GM21576 (cell line): ENCODE measurements around the gene LRRC26.

Experiments used
- ATAC-seq: cut with Tn5 transposase; IDR thresholded peaks from one replicate; pipeline ENCODE4 v1.9.1; 2021; ENCODE audit warnings: mild to moderate bottlenecking, moderate library complexity; ENCODE audit not compliant: unreplicated experiment

Gene LRRC26

DNA sequence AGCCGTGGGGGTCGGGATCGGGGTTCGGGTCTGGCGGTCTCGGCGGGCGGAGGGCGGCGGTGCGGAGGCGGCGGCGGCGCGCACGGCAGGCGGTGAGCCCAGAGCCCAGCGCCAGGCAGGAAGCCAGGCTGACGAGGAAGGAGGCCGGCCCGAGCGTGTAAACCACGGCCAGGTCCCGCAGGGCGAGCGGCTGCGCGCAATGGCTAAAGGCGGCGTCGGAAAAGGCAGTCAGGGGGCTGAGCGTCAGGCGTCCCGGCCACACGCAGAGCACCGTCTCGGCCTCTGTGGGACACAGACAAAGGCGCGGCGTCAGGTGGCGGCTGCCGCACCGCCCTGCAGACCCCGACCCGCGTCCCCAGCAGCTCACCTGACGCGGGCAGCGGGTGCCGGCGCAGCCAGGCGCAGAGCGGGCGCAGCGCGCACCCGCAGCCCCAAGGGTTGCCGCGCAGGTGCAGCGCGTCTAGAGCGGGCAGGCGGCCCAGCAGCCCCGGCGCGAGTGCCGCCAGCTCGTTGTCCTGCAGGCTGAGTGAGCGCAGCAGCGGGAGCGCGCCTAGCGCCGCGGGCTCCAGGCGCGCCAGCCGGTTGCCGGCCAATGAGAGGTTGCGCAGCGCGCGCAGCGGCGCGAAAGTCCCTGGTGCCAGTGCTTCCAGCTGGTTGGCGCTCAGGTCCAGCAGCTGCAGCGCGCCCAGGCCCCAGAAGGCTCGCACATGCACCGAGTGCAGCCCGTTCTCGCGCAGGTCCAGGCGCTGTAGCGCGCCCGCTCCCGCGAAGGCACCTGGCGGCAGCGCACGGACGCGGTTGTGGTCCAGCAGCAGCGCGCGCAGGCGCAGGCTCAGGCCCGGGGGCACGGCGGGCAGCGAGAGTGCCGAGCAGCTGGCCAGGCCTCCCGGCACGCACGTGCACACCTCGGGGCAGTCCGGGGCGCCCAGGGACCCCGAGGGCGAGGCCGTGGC is 671 bp downstream of the LRRC26 start:
- ATAC-seq: no peak

DNA sequence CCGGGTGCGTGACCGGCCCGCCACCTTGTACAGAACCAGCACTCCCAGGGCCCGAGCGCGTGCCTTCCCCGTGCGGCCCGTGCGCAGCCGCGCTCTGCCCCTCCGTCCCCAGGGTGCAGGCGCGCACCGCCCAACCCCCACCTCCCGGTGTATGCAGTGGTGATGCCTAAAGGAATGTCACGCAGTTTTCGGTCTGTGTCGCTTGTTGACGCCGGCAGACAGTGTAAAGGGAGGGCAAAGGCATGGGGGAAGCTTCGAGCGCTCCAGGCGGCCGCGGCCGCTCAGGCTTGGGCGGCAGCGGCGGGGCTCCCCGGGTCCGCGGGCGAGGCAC is 1.3 kb downstream of the LRRC26 start:
- ATAC-seq: no peak

DNA sequence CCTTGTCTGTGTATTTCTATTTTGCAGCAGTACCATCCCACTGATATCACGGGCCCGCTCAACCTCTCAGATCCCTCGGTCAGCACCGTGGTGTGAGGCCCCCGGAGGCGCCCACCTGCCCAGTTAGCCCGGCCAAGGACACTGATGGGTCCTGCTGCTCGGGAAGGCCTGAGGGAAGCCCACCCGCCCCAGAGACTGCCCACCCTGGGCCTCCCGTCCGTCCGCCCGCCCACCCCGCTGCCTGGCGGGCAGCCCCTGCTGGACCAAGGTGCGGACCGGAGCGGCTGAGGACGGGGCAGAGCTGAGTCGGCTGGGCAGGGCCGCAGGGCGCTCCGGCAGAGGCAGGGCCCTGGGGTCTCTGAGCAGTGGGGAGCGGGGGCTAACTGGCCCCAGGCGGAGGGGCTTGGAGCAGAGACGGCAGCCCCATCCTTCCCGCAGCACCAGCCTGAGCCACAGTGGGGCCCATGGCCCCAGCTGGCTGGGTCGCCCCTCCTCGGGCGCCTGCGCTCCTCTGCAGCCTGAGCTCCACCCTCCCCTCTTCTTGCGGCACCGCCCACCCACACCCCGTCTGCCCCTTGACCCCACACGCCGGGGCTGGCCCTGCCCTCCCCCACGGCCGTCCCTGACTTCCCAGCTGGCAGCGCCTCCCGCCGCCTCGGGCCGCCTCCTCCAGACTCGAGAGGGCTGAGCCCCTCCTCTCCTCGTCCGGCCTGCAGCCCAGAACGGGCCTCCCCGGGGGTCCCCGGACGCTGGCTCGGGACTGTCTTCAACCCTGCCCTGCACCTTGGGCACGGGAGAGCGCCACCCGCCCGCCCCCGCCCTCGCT is 1.9 kb downstream of the LRRC26 start:
- ATAC-seq: no peak

DNA sequence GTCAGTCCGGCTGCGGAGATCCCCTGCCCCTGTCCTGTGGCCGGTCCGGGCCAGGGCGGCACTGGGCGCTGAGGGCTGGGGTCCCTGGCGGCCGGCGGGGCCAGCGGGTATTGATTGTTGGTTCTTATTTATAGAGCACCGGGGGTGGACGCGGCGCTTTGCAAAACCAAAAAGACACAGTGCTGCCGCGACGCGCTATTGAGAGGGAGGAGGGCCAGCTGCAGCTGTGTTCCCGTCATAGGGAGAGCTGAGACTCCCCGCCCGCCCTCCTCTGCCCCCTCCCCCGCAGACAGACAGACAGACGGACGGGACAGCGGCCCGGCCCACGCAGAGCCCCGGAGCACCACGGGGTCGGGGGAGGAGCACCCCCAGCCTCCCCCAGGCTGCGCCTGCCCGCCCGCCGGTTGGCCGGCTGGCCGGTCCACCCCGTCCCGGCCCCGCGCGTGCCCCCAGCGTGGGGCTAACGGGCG is 2.5 kb downstream of the LRRC26 start:
- ATAC-seq: no peak

DNA sequence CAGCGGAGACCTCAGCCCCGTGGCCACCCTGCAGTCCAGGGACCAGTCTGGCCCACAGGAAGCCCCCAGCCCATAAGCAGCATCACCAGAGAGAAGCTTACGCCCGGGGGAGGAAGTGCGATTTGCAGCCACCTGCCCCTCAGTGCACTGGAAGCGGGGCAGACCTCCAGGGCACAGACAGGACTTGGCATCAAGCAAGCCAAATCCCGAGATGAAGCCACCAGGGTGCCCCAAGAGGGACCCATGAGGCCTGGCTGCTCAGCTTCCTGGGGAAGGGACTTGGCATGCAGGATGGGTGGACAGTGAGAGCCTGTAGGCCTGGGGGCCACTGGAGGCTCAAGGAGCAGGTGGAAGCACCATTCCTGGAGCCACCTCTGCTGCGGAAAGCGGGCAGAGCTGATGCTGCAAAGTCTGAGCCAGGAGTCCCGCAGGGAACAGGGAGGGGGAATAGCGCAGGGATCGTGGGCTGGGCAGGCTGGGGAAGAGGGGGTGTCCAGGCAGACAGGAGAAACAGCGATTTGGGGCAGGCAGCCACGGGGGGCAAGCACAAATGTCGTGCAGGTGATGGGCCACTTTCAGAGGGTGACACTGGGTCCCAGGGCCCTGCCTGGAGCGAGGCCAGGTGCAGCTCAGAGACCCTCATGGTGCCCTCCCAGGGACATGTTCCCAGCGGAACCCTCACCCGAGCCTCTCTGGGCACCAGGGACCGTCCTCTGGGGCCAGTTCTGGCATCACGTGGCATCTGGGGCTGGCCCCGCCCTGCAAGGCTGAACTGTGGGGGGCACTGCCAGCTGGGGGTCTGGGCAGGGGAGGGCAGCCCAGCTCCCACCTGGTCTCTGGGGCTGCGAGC is 3.2 kb downstream of the LRRC26 start:
- ATAC-seq: no peak

DNA sequence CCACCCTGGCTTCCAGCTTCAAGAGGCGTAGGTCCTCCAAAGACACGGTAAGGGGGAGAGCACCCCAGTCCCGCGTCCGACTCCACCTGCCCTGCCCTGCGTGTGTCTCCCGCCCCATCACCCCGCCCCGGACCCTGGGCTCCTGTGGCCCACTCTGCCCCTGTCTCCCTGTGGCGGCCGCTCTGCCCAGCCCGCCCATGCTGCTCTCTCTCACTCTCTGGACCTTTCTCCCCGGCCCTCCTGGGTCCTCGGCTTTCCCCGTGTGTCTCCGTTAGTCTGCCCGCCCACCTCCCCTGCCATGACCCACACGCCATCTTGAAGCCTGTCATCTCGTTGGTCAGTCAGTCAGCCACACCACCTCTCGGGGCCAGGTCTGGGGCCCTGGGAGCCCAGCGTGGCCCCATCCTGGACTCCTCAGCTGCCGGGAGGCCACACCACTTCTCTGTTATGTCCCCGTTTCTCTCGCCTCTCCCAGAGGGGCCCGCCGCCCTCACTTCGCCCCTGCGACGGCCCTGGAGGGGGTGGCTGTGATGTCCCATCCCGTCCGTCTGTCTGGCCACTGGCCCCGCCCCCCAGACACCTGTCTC is 4.5 kb downstream of the LRRC26 start:
- no peak for ATAC-seq

DNA sequence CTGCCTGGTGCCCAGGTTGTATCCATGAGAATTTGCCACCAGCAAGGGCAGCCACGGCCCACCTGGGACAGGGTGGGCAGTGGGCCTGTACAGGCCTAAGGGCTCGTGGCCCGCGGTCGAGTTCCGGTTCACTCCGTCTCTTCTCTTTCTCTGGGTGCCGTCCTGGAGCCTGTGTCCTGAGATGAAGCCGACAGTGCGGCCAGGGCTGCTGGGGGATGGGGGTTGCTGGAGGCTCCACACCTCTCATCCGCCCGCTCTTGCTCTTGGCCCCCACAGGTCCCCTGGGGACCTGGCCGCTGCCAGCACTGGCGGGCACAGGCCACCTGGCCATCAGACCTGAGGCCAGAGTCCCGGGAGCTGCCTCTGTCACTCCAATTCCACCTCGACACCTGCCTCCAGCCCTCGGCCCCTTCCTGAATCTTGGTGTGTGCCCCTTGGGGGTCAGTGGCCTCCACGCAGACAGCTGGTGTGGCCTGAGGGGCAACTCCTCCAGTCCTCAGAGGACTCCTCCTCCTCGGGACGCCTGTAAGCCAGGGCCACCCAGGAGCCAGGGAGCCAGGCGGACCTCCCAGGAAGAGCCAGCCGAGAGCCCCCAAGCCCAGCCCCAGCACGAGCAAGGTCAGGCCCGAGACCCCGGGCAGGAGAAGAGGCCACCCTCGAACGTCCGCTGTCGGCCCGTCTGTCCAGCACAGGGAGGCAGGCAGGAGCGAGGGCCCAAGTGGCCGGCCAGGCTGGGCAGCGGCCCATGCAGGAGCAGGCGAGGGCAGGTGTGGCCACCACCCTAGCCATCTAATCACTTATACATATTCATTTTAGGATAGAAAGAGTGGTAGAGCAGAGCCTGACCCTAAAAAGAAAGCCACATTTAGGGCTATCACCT is 5.2 kb downstream of the LRRC26 start:
- ATAC-seq: no peak

DNA sequence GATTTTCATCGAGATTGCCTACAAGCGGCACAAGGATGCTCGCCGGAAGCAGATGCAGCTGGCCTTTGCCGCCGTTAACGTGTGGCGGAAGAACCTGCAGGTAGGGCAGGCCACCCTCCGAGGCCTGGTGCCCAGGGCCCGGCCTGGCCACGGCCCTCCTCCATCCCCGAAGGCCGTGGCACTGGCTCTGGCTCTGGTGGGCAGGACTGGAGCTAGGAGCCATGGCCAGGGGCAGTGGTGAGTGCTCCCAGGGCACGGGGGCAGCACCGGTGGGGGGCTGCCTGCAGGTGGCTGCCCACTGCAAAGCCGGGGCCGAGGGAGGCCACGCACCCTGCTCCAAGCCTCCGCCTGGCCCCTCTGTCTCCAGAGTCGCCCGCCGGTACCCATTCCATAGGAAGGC is 6.0 kb downstream of the LRRC26 start:
- ATAC-seq: no peak

DNA sequence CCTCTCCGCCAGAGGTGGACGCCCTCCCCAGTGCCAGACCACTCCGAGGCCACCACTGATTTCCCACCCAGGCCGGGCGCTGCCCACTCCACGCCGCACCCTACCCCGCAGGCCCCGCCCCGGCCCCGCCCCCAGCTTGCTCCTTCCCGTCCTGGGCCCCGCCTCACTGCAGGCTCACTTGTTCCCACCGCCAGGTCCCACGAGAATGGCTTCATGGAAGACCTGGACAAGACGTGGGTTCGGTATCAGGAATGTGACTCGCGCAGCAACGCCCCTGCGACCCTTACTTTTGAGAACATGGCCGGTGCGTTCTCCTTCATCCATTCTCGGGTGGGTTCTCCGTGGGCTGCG is 6.5 kb downstream of the LRRC26 start:
- ATAC-seq: no peak

DNA sequence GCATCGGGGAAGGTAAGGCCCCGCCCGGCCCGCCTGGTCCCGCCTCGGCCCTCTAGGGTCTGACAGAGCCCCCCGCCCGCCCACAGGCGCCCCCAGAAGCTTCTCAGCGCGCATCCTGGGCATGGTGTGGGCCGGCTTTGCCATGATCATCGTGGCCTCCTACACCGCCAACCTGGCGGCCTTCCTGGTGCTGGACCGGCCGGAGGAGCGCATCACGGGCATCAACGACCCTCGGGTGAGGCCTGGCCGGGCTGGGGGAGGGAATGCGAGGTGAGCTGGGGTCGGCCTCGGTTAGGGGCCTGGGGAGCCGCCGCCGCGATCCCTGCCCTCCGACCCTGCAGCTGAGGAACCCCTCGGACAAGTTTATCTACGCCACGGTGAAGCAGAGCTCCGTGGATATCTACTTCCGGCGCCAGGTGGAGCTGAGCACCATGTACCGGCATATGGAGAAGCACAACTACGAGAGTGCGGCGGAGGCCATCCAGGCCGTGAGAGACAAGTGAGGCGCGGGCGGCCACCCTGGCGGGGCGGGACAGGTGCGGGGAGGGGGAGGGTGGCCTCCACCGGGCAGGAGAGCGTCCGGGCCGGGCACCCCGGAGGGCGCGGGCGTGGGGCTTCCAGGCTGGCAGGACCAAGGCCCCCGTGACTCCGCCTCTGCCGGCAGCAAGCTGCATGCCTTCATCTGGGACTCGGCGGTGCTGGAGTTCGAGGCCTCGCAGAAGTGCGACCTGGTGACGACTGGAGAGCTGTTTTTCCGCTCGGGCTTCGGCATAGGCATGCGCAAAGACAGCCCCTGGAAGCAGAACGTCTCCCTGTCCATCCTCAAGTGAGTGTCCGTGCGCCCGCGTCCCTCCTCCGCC is 7.1 kb downstream of the LRRC26 start:
- no peak for ATAC-seq

DNA sequence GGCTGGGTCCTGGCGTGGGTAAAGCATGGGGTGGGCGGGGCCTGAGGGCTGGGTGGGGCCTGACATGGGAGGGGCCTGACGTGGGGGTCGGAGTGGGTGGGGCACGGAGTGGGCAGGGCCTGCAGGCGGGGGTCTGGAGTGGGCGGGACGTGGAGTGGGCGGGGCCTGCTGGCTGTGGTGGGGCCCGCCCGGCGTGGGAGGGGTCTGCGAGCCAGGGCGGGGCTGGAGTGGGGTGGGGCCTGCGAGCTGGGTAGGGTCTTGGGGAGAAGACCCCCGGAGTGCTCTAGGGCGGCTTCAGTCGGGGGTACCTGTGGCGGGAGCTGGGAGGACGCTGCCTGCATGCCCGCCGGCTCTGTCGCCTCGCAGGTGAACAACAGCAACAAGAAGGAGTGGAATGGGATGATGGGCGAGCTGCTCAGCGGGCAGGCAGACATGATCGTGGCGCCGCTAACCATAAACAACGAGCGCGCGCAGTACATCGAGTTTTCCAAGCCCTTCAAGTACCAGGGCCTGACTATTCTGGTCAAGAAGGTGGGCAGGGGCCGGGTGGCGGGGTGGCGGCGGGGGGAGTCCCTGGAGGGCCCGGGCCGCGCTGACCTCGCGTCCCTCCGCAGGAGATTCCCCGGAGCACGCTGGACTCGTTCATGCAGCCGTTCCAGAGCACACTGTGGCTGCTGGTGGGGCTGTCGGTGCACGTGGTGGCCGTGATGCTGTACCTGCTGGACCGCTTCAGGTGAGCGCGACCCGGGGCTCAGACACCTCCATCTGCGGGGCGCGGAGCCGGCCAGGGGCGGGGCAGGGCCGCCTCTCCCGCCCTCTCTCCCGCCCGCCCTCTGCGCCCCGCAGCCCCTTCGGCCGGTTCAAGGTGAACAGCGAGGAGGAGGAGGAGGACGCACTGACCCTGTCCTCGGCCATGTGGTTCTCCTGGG is 8.0 kb downstream of the LRRC26 start:
- no peak for ATAC-seq

DNA sequence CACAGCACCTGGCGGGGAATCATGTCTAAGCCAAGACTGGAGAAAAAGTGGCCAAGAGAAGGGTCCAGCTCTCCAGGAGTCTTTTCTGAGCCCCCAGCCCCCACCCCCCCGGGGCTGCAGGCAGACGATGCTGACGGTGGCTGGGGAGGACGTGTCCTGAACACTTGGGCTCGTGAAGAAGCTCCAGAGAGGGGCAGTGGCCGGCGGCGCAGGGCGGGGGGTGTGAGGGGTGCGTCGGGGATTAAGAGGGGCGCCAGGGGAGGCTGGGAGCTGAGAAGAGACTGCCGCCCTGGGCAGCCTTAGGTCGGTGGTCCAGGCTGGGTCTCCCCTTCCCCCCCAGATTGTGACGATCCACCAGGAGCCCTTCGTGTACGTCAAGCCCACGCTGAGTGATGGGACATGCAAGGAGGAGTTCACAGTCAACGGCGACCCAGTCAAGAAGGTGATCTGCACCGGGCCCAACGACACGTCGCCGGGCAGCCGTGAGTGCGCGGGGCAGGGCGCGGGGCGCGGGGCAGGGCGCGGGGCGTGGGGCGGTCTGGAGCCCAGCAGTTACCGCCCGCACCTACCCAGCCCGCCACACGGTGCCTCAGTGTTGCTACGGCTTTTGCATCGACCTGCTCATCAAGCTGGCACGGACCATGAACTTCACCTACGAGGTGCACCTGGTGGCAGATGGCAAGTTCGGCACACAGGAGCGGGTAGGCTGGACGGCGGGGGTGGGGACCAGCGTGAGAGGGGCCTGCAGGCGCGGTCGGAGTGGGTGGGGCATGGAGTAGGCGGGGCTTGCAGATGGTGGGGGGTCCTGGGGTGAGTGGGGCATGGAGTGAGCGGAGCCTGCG is 8.9 kb downstream of the LRRC26 start:
- ATAC-seq: no peak

DNA sequence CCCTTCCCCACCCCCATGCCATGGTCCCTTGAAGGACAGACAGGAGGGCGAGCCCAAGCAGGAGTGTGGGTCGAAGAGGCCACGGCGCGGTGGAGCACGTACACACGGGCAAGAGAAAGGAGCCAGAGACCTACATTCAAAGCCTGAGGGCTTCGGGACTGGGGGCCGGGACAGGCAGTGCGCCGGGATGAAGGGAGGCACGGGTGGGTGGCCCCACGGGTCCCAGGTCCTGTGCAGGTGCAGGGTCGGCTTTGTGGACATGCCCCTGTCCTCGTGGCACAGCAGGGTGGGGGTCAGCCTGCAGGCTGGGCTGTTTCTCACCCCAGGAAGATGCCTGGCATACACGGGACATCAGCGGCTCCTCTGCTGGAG is 9.8 kb downstream of the LRRC26 start:
- ATAC-seq: no peak

DNA sequence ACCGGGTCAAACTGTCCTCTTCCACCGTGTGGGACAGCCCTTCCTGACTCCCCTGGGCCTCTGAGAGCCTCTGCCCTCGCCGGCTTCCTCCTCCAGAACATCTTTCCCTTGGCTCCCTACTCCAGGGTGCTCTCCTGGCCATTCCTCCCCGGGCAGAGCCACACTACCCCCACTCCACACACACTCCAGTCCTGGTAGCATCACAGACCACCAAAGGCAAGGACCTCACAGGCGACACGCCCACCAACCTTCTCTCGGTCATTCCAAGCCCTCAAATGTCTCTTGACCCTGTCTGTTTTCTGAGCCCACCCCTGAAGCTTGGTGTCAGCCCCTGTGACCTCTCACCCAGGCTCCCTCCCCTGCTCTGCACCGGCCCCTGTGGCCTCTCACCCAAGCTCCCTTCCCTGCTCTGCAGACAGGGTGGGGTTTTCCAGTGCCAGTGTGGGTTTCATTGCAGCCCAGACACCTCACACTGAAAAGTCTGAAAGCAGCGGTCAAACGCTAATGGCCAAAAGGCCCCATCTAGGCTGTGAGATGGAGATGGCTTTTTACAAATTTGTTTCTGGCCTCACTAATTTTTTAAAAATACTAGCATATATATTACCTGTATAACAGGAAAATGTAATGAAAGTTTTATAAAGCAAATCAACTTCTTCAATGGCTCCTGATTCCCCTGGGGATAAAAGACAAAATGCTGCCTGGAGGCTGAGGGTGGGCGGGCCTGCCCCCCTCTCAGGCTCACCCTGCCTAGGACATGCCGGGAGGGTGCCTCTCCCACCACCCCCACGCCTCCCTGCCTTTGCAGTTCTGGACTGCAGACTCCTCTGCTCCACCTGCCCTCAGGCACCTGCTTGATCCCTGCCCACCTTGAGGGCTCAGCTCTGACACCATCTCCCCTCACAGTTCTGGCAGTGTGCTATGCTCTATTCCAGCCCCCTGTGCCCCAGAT is 10.5 kb downstream of the LRRC26 start:
- ATAC-seq: no peak

DNA sequence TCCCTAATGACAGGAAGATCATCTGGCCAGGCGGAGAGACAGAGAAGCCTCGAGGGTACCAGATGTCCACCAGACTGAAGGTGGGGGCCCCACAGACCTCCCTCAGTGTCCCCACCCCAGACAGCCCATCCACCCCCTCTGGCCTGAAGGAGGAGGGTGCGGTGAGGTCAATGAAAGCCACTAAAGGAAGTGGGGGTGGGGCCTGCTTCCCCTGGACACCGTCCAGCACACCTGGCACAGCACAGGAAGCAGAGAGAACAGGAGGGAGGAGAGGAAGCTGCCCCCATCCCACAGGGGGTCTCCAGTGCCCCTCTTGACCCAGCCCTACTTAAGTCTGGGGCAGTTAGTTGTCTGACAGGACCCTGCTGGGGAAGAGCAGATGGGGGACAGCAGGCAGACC is 11.2 kb downstream of the LRRC26 start:
- ATAC-seq: no peak
